Heart left ventricle (tissue), 16 donors: ENCODE results near the gene KIAA1191. TPM values are rescaled to one million over a fixed set of nuclear protein-coding genes. Genes with fewer than 3 reads are reported as not detected.

ENCODE experiments used
- ATAC-seq, 4 donors: fragments of 200-7000 bp; cut with Tn5 transposase; one replicate each; pipeline ENCODE4 v1.9.1; 2020 to 2022; ENCODE audit warnings: moderate library complexity in 4 of 4, mild to moderate bottlenecking in 3 of 4, moderate number of reproducible peaks in 1 of 4
- DNase-seq, 5 donors: peaks; one replicate each; pipeline ENCODE4 v3.0.0-alpha.2; 2020
- H3K27ac ChIP-seq, 12 donors: fragments of 200-600 bp; sonication (generic) in 4 of 12; one replicate each; pipeline versions ENCODE4 v1.5.0 to v1.8.0; 2016 to 2022; ENCODE audit warnings: mild to moderate bottlenecking in 2 of 12
- H3K27me3 ChIP-seq, 9 donors: fragments of 200-600 bp; sonication (generic) in 2 of 9; one replicate each; pipeline versions ENCODE4 v1.5.1 to v1.8.0; 2016 to 2022; ENCODE audit warnings: mild to moderate bottlenecking in 3 of 9
- H3K36me3 ChIP-seq, 9 donors: fragments of 200-600 bp; sonication (generic) in 2 of 9; one replicate each; pipeline versions ENCODE4 v1.5.0 to v1.8.0; 2018 to 2022; ENCODE audit warnings: mild to moderate bottlenecking in 2 of 9
- H3K4me1 ChIP-seq, 12 donors: fragments of 200-600 bp; sonication (generic) in 4 of 12; one replicate each; pipeline versions ENCODE4 v1.5.0 to v1.8.0; 2016 to 2022; ENCODE audit warnings: mild to moderate bottlenecking in 3 of 12
- H3K4me3 ChIP-seq, 12 donors: fragments of 200-600 bp; sonication (generic) in 4 of 12; one replicate each; pipeline versions ENCODE4 v1.5.0 to v1.8.0; 2017 to 2022; ENCODE audit warnings: mild to moderate bottlenecking in 9 of 12, moderate library complexity in 4 of 12
- H3K9me3 ChIP-seq, 12 donors: fragments of 200-600 bp; sonication (generic) in 4 of 12; one replicate each; pipeline versions ENCODE4 v1.5.0 to v1.8.0; 2016 to 2022; ENCODE audit warnings: mild to moderate bottlenecking in 1 of 12
- CTCF ChIP-seq, 12 donors: fragments of 200-600 bp; sonication (generic) in 4 of 12; IDR thresholded peaks; one replicate each; pipeline versions ENCODE4 v1.5.0 to v1.8.0; 2018 to 2022; ENCODE audit warnings: antibody characterized with exemption in 12 of 12, mild to moderate bottlenecking in 5 of 12
- POLR2A ChIP-seq, 2 donors: fragments of 450-650 bp; IDR thresholded peaks; one replicate each; pipeline ENCODE4 v1.6.1; 2017; ENCODE audit warnings: antibody characterized with exemption in 2 of 2, mild to moderate bottlenecking in 2 of 2, moderate library complexity in 2 of 2
- WGBS, 4 donors: extraction: QIAGEN DNeasy Blood & Tissue Kit in 2 of 4; methylation state at CpG; one replicate each; pipeline versions ENCODE4 v1.1.5 to v1.1.7; 2013 to 2018; 5-methylcytosine and 5-hydroxymethylcytosine counted together
- intact Hi-C, 10 donors: fragments of 100-400 bp; cut with DNase I; formaldehyde crosslinking; loops; one replicate each; pipeline versions ENCODE4 v1.11.1 to v1.14.2; 2022
- polyA plus RNA-seq, 2 donors: library from polyadenylated mRNA; stranded (reverse); fragments of 200-250 nt; gene quantifications; one replicate each; pipeline ENCODE4 v1.2.3, GENCODE V29; 2013
- total RNA-seq, 9 donors: library from RNA; depleted of rRNA in 2 of 9; stranded (reverse); fragments of >200 nt in 2 of 9; fragmentation: NEBNext Ultra II Directional in 3 of 9; extraction: Animal tissue kit (Norgen Biotek cat#: 25700) in 3 of 9; gene quantifications; one replicate each; pipeline versions ENCODE4 v1.1.0 to v1.2.4, GENCODE V29; 2016 to 2023
- donor health status: ischemic (EF 13 %, LVEDD 7.1; RV severe dilation, severe dysfunction).
- donor health status: healthy with polysubstance abuse.
- donor health status: DM: no; HTN: yes; CAD: no.
- donor health status: DM: no; HTN: no; CAD: no.
- donor health status: ischemic (EF 25% LVEDD 6.9; RV normal size, moderate dysfunction).
- donor health status: ischemic (EF 25% LVEDD 5.7; RV mildly dilated, moderate dysfunction).
- donor health status: healthy.
- donor health status: DM: yes; HTN: yes; CAD: no.
- donor health status: ischemic (EF 35%, LVEDD 5.7; RV mildly dilated, moderate dysfunction).
- donor health status: nonischemic (EF 11% LVEDD 7.7; RV severe dilation, severe dysfunction).
- donor health status: DM: yes; HTN: yes; CAD: no.
- donor health status: PGD.
- donor health status: ischemic (EF 29% LVEDD 5.4; RV normal size, mild dysfunction).
- donor health status: nonischemic (EF 23%, LVEDD 6.1; RV moderate dilation, normal function).

KIAA1191 gene
- total and polyA plus RNA-seq, 11 donors: 42.8 to 143 (median 99.4) TPM

DNA sequence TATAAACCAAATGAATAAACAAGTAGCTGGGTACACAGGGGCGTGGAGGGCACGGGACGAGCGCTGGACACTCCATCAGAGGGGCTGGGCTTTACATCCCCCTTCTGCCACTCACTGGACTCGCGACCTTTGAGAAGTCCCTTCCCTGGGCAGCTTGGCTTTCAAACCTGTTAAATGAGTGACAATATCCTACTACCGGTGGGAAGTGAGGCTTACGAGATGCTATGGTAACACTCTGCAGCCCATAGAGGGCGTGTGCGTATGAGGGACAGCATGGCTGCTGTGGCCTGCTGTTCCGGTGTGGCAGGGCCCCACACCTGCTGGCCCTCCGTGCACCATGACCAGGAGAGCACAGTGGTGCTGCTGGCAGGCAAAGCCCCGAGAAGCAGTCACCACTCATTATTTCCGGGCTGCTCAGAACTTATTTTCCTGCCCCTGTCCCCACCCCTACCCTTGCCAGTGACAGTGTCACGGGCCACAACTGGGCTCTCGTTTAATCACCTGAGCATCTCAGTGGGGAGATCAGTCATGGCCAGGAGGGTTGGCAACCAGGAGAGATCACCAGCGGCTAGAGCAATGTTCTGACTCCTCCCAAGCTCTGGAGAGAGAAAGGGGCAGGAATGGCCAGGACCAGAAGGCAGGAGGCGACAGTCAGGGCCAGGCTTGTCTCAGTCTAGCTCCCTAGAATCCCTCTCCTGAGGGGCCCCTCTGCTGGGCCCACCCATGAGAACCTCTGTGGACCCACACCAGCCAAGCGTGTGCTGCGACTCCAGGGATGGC is 44.3 kb upstream of the KIAA1191 start:
- WGBS, 4 donors: 87 to 88% (median 87%) methylated on average over 19 to 20 of the region's 20 CpGs
- intact Hi-C loops: no loop called here
- no peak overlapping the region for H3K27ac ChIP-seq

DNA sequence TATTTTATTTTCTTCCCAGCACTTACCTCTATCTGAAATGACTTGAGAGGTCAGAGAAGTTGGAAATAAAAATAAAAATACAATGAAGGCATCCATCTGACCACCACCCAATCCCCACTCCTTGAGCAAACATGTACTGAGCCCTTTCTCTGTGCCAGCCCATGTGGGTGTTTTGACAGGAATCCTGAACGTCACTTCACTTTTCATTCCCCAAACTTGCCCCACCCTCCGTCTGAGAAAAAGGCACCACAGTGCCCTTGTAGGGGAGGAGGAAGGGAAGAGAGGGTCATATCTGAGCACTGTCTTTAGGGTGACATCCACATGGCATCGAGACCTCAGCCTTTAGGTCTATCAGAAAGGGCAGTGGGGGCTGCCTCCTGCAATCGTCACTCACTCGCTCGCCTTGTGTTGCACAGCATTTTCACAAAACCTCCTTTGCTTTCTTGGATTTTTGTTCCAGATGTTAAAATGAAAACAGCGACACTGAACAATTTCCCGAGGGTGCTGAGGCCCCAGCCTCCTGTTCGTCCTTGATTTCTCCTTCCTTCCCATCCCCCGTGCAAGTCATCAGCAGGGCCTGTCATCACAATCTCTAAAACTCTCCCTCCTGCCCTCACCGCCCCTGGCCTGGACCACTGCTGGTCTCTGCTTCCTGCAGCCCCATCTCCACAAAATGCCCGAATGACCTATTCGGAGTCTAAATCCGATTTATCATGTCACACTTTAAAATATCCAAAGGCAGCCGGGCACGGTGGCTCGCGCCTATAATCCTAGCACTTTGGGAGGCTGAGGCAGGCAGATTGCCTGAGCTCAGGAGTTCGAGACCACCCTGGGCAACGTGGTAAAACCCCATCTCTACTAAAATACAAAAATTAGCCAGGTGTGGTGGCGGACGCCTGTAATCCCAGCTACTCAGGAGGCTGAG is 40.0 kb upstream of the KIAA1191 start:
- DNase-seq (peak in 2 of 5 donors; percentile 35 to 40), ATAC-seq (peak in 1 of 4 donors; percentile 34)
- WGBS, 4 donors: 59 to 65% (median 63%) methylated on average over 22 of the region's 22 CpGs
- Histone ChIP-seq H3K4me1 (peaks cover 0 to 35% (median 28%) of the 10 kb centered on the region in 12 donors), H3K9me3 (no peaks in the 10 kb centered on the region), H3K27me3 (no peaks in the 10 kb centered on the region), H3K4me3 (no peak overlapping the region), H3K27ac (peak overlapping the region in 10 of 12 donors; percentile 26 to 75 (median 60)), H3K36me3 (peaks cover 0 to 45% (median 34%) of the 10 kb centered on the region in 9 donors)
- intact Hi-C loops: no loop called here
- TF ChIP-seq POLR2A (IDR thresholded peaks at IDR 0.05) (no peak), CTCF (IDR thresholded peaks at IDR 0.05) (no peak)

More for the DNA sequence above, 44.3 kb upstream of the KIAA1191 start:
- no peak for ATAC-seq
- Histone ChIP-seq H3K36me3 (peaks cover 0 to 69% (median 57%) of the 10 kb centered on the region in 9 donors), H3K27me3 (no peaks in the 10 kb centered on the region), H3K4me3 (no peak overlapping the region), H3K9me3 (no peaks in the 10 kb centered on the region), H3K4me1 (peaks cover 0 to 56% (median 27%) of the 10 kb centered on the region in 12 donors)
- peak in 2 of 5 donors; percentile 14 to 20 for DNase-seq
- TF ChIP-seq POLR2A (IDR thresholded peaks at IDR 0.05) (no peak), CTCF (IDR thresholded peaks at IDR 0.05) (no peak)

DNA sequence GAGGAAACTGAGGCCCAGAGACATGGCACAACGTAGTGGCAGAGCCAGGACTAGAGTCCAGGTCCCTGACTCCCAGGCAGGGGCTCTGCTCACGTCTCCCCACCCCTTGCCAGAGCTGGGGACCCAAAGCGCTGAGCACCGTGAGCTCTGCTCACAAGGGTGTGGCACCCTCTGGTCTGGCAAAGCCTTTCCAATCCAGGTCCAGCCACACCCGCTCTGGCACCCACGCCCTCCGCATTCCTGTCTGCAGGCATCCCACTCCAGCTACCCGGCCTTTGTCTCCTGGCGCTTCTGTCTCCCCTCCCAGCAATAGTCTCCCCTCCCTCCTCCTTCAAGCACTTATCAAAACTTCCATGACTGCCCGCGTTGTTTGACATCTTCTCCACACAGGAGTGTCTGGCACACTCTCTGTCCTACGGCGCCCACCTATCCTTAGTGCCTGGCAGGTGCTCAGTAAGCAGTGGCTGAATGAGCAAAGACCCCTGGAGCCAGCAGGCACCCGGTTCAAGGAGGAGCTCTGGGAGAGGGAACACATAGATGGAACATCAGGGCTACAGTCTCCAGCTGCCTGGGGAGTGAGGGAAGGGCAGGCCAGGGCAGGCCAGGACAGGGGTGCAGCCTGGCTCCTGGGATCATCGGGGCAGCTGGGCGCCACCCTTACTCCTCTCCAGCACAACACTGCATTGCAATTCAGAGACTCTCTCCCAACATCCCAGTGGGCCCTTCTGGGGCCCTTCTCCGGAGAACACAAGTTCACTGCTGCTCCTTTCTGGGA is 39.0 kb upstream of the KIAA1191 start:
- Histone ChIP-seq H3K4me3 (no peak overlapping the region), H3K27me3 (no peaks in the 10 kb centered on the region), H3K9me3 (no peaks in the 10 kb centered on the region), H3K4me1 (peaks cover 0 to 39% (median 28%) of the 10 kb centered on the region in 12 donors), H3K36me3 (peaks cover 0 to 44% (median 28%) of the 10 kb centered on the region in 9 donors), H3K27ac (peak overlapping the region in 8 of 12 donors; percentile 26 to 73 (median 60))
- WGBS, 4 donors: 57 to 71% (median 59%) methylated on average over 17 of the region's 17 CpGs
- peak; percentile 15 to 23 (median 20) for ATAC-seq
- intact Hi-C loops: no loop called here
- DNase-seq: peak in 1 of 5 donors; percentile 29
- no peak for TF ChIP-seq POLR2A (IDR thresholded peaks at IDR 0.05)
- TF ChIP-seq CTCF (IDR thresholded peaks at IDR 0.05): no peak
